Naive thymus-derived CD4-positive, alpha-beta T cell (primary cell): ENCODE results near the gene TEX52. TPM values are rescaled to one million over a fixed set of nuclear protein-coding genes. Genes with fewer than 3 reads are reported as not detected.

ENCODE experiments used
- ATAC-seq: fragments of 150-1000 bp; cut with Tn5 transposase; 2 replicates; pipeline ENCODE4 v1.10.0; 2021; ENCODE audit warnings: mild to moderate bottlenecking, moderate library complexity
- CTCF ChIA-PET: fragments of 350-600 bp; sonication (Branson Sonifier 250); formaldehyde crosslinking; loops from one replicate; lab custom pipeline; 2021; ENCODE audit warnings: antibody characterized with exemption; lab: Charles Lee
- POLR2A ChIA-PET: fragments of 350-600 bp; sonication (Branson Sonifier 250); formaldehyde crosslinking; loops from one replicate; lab custom pipeline; 2021; ENCODE audit warnings: antibody characterized with exemption, inconsistent platforms; lab: Charles Lee
- DNase-seq, 9 donors: peaks; one replicate each; pipeline versions ENCODE4 v3.0.0 to v3.0.0-alpha.2; 2020 to 2022; ENCODE audit warnings: mixed read lengths in 1 of 9
- H3K27ac ChIP-seq: one replicate; pipeline ENCODE4 v1.7.0; 2013; ENCODE audit warnings: mild to moderate bottlenecking, low read depth, low read length, moderate library complexity
- H3K27me3 ChIP-seq, 2 donors: one replicate each; pipeline ENCODE4 v1.7.0; 2013; ENCODE audit warnings: low read length in 2 of 2, mild to moderate bottlenecking in 2 of 2, moderate library complexity in 2 of 2; ENCODE audit not compliant: control insufficient read depth in 2 of 2, insufficient read depth in 2 of 2
- H3K36me3 ChIP-seq, 3 experiments: 1 replicate in 2 of 3; 2 replicates in 1 of 3; pipeline ENCODE4 v1.7.0; 2013; ENCODE audit warnings: low read length in 3 of 3, mild to moderate bottlenecking in 3 of 3, moderate library complexity in 1 of 3; ENCODE audit not compliant: insufficient read depth in 3 of 3, control insufficient read depth in 2 of 3
- H3K4me1 ChIP-seq, 2 donors: one replicate each; pipeline ENCODE4 v1.7.0; 2013; ENCODE audit warnings: low read length in 2 of 2, mild to moderate bottlenecking in 2 of 2, moderate library complexity in 1 of 2; ENCODE audit not compliant: control insufficient read depth in 2 of 2, insufficient read depth in 2 of 2
- H3K4me3 ChIP-seq: 2 replicates; pipeline ENCODE4 v1.7.0; 2013; ENCODE audit warnings: mild to moderate bottlenecking, low read length
- H3K9me3 ChIP-seq, 3 experiments: 1 replicate in 2 of 3; 2 replicates in 1 of 3; pipeline ENCODE4 v1.7.0; 2013; ENCODE audit warnings: low read length in 3 of 3; ENCODE audit not compliant: control insufficient read depth in 2 of 3
- H3K27ac Mint-ChIP-seq, 9 donors: one replicate each; pipeline ENCODE4 v1.8.0; 2020 to 2022; ENCODE audit warnings: mixed read lengths in 9 of 9, mild to moderate bottlenecking in 8 of 9, moderate library complexity in 5 of 9, inconsistent platforms in 2 of 9
- H3K27me3 Mint-ChIP-seq, 5 donors: one replicate each; pipeline ENCODE4 v1.8.0; 2021 to 2022; ENCODE audit warnings: mixed read lengths in 5 of 5, mild to moderate bottlenecking in 1 of 5
- H3K36me3 Mint-ChIP-seq, 5 donors: one replicate each; pipeline ENCODE4 v1.8.0; 2020 to 2022; ENCODE audit warnings: mixed read lengths in 5 of 5, mild to moderate bottlenecking in 3 of 5, inconsistent platforms in 1 of 5
- H3K4me1 Mint-ChIP-seq, 7 donors: one replicate each; pipeline ENCODE4 v1.8.0; 2020 to 2022; ENCODE audit warnings: mixed read lengths in 7 of 7, mild to moderate bottlenecking in 3 of 7, inconsistent platforms in 1 of 7
- H3K4me3 Mint-ChIP-seq, 10 donors: one replicate each; pipeline ENCODE4 v1.8.0; 2020 to 2022; ENCODE audit warnings: mild to moderate bottlenecking in 10 of 10, mixed read lengths in 10 of 10, moderate library complexity in 6 of 10, inconsistent platforms in 2 of 10
- H3K9me3 Mint-ChIP-seq, 11 donors: one replicate each; pipeline ENCODE4 v1.8.0; 2020 to 2022; ENCODE audit warnings: mixed read lengths in 11 of 11, mild to moderate bottlenecking in 4 of 11, inconsistent platforms in 1 of 11, moderate library complexity in 1 of 11
- intact Hi-C, 2 donors: fragments of 100-400 bp; cut with micrococcal nuclease; formaldehyde crosslinking; loops; one replicate each; pipeline ENCODE4 v1.15.1; 2023
- polyA plus RNA-seq, 2 donors: library from polyadenylated mRNA; unstranded; fragments of 300-500 nt; fragmentation: Illumina TruSeq; gene quantifications; one replicate each; pipeline ENCODE4 v1.2.3, GENCODE V29; 2021
- total RNA-seq, 6 experiments: library from RNA in 5 of 6; stranded (reverse) in 5 of 6; gene quantifications; 1 replicate in 5 of 6; 2 replicates in 1 of 6; pipeline ENCODE4 v1.2.3 and lab custom pipeline; 2021 to 2026

TEX52 gene
- total and polyA plus RNA-seq, 7 experiments from 2014 or later, result not detected

GRCh38 chr12:2801044-2801783 is 55.6 kb downstream of the TEX52 start:
- DNase-seq (no peak), ATAC-seq (no peak)
- ChIA-PET POLR2A (interaction anchor here (1.1 to 1.2 kb wide), 2 partner anchors 9 to 109 kb away, joined by 3 to 4 read pairs; no protein-coding TSS in a partner anchor), CTCF (interaction anchor here (0.6 kb wide), 1 partner anchor 76 kb away, joined by 5 read pairs; the partner anchor contains the start of genes FOXM1 and RHNO1)
- Mint-ChIP-seq H3K4me3 (no peak overlapping the region), H3K27ac (peak overlapping the region in 4 of 9 donors; percentile 1 to 74 (median 24)), H3K36me3 (peaks cover 16 to 46% (median 28%) of the 10 kb centered on the region in 5 donors), H3K27me3 (no peaks in the 10 kb centered on the region), H3K4me1 (peaks cover 14 to 30% (median 17%) of the 10 kb centered on the region in 7 donors), H3K9me3 (no peaks in the 10 kb centered on the region)
- Histone ChIP-seq H3K36me3 (peaks cover 25 to 79% (median 36%) of the 10 kb centered on the region in 3 experiments), H3K27me3 (no peaks in the 10 kb centered on the region), H3K4me1 (peaks cover 3 to 8% of the 10 kb centered on the region in 2 donors), H3K9me3 (no peaks in the 10 kb centered on the region), H3K4me3 (no peak overlapping the region), H3K27ac (no peak overlapping the region)
- intact Hi-C loops, result no loop called here

GRCh38 chr12:2800046-2800570 is 56.7 kb downstream of the TEX52 start:
- intact Hi-C loops, result no loop called here
- Mint-ChIP-seq H3K4me3 (no peak overlapping the region), H3K36me3 (peaks cover 16 to 44% (median 27%) of the 10 kb centered on the region in 5 donors), H3K27me3 (no peaks in the 10 kb centered on the region), H3K9me3 (no peaks in the 10 kb centered on the region), H3K27ac (peak overlapping the region in 1 of 9 donors; percentile 62), H3K4me1 (peaks cover 17 to 31% (median 21%) of the 10 kb centered on the region in 7 donors)
- H3K27me3 ChIP-seq, result no peaks in the 10 kb centered on the region
- peaks cover 25 to 79% (median 36%) of the 10 kb centered on the region in 3 experiments for H3K36me3 ChIP-seq
- POLR2A ChIA-PET, result interaction anchor here (1.1 to 1.9 kb wide), 2 partner anchors 10 to 108 kb away, joined by 4 to 6 read pairs; no protein-coding TSS in a partner anchor
- H3K27ac ChIP-seq, result no peak overlapping the region
- ATAC-seq (no peak), DNase-seq (no peak)
- no peak overlapping the region for H3K4me3 ChIP-seq
- H3K4me1 ChIP-seq, result peaks cover 4 to 11% of the 10 kb centered on the region in 2 donors
- no peaks in the 10 kb centered on the region for H3K9me3 ChIP-seq
- CTCF ChIA-PET, result interaction anchor here (1.3 kb wide), 1 partner anchor 13 kb away, joined by 4 read pairs; the partner anchor contains the start of gene ITFG2

Other genes with a start within 250 kb of the TEX52 start
- gene FKBP4, start 62.1 kb downstream of the TEX52 start, total RNA-seq, result 10 to 100 TPM; 47.4 to 95.4 (median 54.6) TPM
- gene FKBP4, start 62.1 kb downstream of the TEX52 start, polyA plus RNA-seq, result 10 to 100 TPM; 27.3 to 39.6 TPM
- 100 to 1,000 TPM in 2 of 5 experiments, 10 to 100 TPM in 3; 50.4 to 156 (median 95.6) TPM for gene ITFG2, start 44.4 kb downstream of the TEX52 start, total RNA-seq
- gene ITFG2, start 44.4 kb downstream of the TEX52 start, polyA plus RNA-seq, result 10 to 100 TPM; 52.3 to 76.1 TPM
- gene NRIP2, start 22.0 kb downstream of the TEX52 start, total RNA-seq, result not detected
- 1 to 10 TPM; 1.6 to 2.0 TPM for gene NRIP2, start 22.0 kb downstream of the TEX52 start, polyA plus RNA-seq
- gene FOXM1, start 20.1 kb upstream of the TEX52 start, total RNA-seq, result 10 to 100 TPM in 1 of 5 experiments, 1 to 10 TPM in 1, under 1 TPM in 2, not detected in 1; 0.35 to 77.2 (median 0.82) TPM
- gene FOXM1, start 20.1 kb upstream of the TEX52 start, polyA plus RNA-seq, result not detected
- gene RHNO1, start 20.2 kb upstream of the TEX52 start, total RNA-seq, result 10 to 100 TPM; 13.7 to 44.3 (median 28.7) TPM
- 10 to 100 TPM; 49.4 to 53.6 TPM for gene RHNO1, start 20.2 kb upstream of the TEX52 start, polyA plus RNA-seq
- gene TULP3, start 33.9 kb upstream of the TEX52 start, total RNA-seq, result 1 to 10 TPM; 4.7 to 9.6 (median 7.4) TPM
- gene TULP3, start 33.9 kb upstream of the TEX52 start, polyA plus RNA-seq, result 1 to 10 TPM; 4.5 to 6.7 TPM
- 1 to 10 TPM in 1 of 5 experiments, not detected in 4; 1.8 TPM for gene TEAD4, start 102.4 kb upstream of the TEX52 start, total RNA-seq
- gene TEAD4, start 102.4 kb upstream of the TEX52 start, polyA plus RNA-seq, result not detected
- 1 to 10 TPM in 4 of 5 experiments, not detected in 1; 1.0 to 1.8 (median 1.3) TPM for gene TSPAN9, start 220.3 kb upstream of the TEX52 start, total RNA-seq
- gene TSPAN9, start 220.3 kb upstream of the TEX52 start, polyA plus RNA-seq, result under 1 TPM; 0.20 to 0.41 TPM